SK-N-SH (cell line): ENCODE data around the gene SNRNP70.
"Not testable (repeated sequence)": the region's sequence is repeated elsewhere in the genome, so short reads cannot be mapped to it uniquely, and the experiment has no call there.

Experiments used
- EP300 ChIP-seq, 2 experiments: IDR thresholded peaks; 2 replicates each; pipeline versions ENCODE4 v1.4.0 to v1.6.1; 2012; ENCODE audit warnings: borderline replicate concordance in 1 of 2, low read depth in 1 of 2, low read length in 1 of 2
- REST ChIP-seq: IDR thresholded peaks from 2 replicates; pipeline ENCODE4 v1.6.1; 2012; ENCODE audit warnings: mild to moderate bottlenecking, low read depth, low read length, moderate library complexity
- TF ChIP-seq, protein P1 (sequence below): fragments of 200-600 bp; sonication (generic); IDR thresholded peaks from 2 replicates; pipeline ENCODE4 v1.6.1; 2017; ENCODE audit warnings: antibody characterized with exemption, mild to moderate bottlenecking, moderate library complexity

DNA sequence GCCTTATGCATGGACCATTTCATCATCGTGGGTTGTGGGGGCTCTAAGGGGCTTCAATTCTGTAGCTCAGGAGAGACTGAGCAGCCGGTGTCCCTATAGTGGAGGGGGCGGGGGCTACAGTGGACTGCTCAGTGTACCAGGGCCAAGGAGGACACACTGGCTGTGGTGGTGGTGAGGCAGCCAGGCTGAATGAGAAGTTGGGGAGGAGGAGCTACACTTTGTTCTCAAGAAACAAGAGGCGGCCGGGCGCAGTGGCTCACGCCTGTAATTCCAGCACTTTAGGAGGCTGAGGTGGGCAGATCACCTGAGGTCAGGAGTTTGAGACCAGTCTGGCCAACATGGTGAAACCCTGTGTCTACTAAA lies 61.1 kb downstream of the SNRNP70 start:
- not testable (repeated sequence) for TF ChIP-seq REST; EP300 (IDR thresholded peaks at IDR 0.05; ENCODE audit: borderline replicate concordance in 1 of 2, low read depth in 1 of 2, low read length in 1 of 2)
- TF ChIP-seq, protein P1, sequence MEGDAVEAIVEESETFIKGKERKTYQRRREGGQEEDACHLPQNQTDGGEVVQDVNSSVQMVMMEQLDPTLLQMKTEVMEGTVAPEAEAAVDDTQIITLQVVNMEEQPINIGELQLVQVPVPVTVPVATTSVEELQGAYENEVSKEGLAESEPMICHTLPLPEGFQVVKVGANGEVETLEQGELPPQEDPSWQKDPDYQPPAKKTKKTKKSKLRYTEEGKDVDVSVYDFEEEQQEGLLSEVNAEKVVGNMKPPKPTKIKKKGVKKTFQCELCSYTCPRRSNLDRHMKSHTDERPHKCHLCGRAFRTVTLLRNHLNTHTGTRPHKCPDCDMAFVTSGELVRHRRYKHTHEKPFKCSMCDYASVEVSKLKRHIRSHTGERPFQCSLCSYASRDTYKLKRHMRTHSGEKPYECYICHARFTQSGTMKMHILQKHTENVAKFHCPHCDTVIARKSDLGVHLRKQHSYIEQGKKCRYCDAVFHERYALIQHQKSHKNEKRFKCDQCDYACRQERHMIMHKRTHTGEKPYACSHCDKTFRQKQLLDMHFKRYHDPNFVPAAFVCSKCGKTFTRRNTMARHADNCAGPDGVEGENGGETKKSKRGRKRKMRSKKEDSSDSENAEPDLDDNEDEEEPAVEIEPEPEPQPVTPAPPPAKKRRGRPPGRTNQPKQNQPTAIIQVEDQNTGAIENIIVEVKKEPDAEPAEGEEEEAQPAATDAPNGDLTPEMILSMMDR = not testable (repeated sequence)
